Thoracic aorta (tissue), 2 donors: ENCODE results near the gene SNX25. TPM values are rescaled to one million over a fixed set of nuclear protein-coding genes. Genes with fewer than 3 reads are reported as not detected.

Experiments
- ATAC-seq: fragments of 150-250 bp; one replicate; pipeline ENCODE4 v1.8.0; 2017; ENCODE audit warnings: low read depth; ENCODE audit not compliant: insufficient number of reproducible peaks, low FRiP score
- DNase-seq: peaks from one replicate; pipeline ENCODE4 v3.0.0-alpha.2; 2020; ENCODE audit warnings: low spot score
- H3K27ac ChIP-seq, 2 donors: fragments of 200-600 bp; sonication (generic); 1 replicate in 1 of 2; 2 replicates in 1 of 2; pipeline ENCODE4 v1.5.1; 2016; ENCODE audit warnings: mild to moderate bottlenecking in 2 of 2, moderate library complexity in 2 of 2
- H3K27me3 ChIP-seq: fragments of 200-600 bp; sonication (generic); replicated peaks from 2 replicates; pipeline ENCODE4 v1.6.0; 2016; ENCODE audit warnings: mild to moderate bottlenecking; ENCODE audit not compliant: insufficient read depth
- H3K36me3 ChIP-seq: fragments of 200-600 bp; sonication (generic); one replicate; pipeline ENCODE4 v1.5.1; 2016
- H3K4me1 ChIP-seq, 2 donors: fragments of 200-600 bp; sonication (generic); 1 replicate in 1 of 2; 2 replicates in 1 of 2; pipeline versions ENCODE4 v1.5.1 to v1.6.0; 2016; ENCODE audit warnings: low read depth in 2 of 2, mild to moderate bottlenecking in 1 of 2; ENCODE audit not compliant: control insufficient read depth in 1 of 2
- H3K4me3 ChIP-seq: fragments of 200-600 bp; sonication (generic); 2 replicates; pipeline ENCODE4 v1.5.1; 2016; ENCODE audit warnings: mild to moderate bottlenecking
- H3K9me3 ChIP-seq: fragments of 200-600 bp; sonication (generic); 2 replicates; pipeline ENCODE4 v1.5.1; 2016
- total RNA-seq, 2 donors: library from RNA; depleted of rRNA; stranded (reverse); fragments of >200 nt; gene quantifications; one replicate each; pipeline versions ENCODE4 v1.1.0 to v1.2.3, GENCODE V29; 2016
- TF ChIP-seq, protein P1 (sequence below): fragments of 200-600 bp; sonication (generic); IDR thresholded peaks from one replicate; pipeline ENCODE4 v1.5.1; 2019; ENCODE audit warnings: antibody characterized with exemption

SNX25 gene
- total RNA-seq, 2 donors from 2014 or later, result 31.3 to 38.0 TPM

DNA sequence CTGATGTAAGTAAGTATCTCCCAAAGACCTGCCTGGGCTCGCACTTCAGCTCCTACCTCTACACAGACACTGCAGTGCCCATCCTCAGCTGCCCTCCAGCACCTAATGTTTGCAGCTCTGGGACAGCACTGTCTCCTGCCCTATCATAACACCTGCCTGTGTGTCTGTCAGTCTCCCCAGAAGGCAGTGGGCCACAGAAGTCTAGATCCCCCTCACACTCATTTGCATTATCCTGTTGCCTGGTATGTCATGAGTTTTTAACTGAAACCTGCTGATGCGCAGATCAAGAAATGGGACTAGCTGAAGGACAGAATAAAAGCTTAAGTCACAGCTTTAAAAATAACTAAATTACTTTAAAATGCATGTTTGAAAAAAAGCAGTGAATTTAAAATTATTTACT is 143.3 kb downstream of the SNX25 start:
- H3K27me3 ChIP-seq, result no peaks in the 10 kb centered on the region
- peaks cover 0 to 11% of the 10 kb centered on the region in 2 donors for H3K4me1 ChIP-seq
- H3K4me3 ChIP-seq, result no peak overlapping the region
- ATAC-seq (no peak), DNase-seq (no peak)
- TF ChIP-seq, protein P1, sequence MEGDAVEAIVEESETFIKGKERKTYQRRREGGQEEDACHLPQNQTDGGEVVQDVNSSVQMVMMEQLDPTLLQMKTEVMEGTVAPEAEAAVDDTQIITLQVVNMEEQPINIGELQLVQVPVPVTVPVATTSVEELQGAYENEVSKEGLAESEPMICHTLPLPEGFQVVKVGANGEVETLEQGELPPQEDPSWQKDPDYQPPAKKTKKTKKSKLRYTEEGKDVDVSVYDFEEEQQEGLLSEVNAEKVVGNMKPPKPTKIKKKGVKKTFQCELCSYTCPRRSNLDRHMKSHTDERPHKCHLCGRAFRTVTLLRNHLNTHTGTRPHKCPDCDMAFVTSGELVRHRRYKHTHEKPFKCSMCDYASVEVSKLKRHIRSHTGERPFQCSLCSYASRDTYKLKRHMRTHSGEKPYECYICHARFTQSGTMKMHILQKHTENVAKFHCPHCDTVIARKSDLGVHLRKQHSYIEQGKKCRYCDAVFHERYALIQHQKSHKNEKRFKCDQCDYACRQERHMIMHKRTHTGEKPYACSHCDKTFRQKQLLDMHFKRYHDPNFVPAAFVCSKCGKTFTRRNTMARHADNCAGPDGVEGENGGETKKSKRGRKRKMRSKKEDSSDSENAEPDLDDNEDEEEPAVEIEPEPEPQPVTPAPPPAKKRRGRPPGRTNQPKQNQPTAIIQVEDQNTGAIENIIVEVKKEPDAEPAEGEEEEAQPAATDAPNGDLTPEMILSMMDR, result no peak
- H3K36me3 ChIP-seq, result peaks cover 16% of the 10 kb centered on the region
- H3K9me3 ChIP-seq, result no peaks in the 10 kb centered on the region
- no peak overlapping the region for H3K27ac ChIP-seq

DNA sequence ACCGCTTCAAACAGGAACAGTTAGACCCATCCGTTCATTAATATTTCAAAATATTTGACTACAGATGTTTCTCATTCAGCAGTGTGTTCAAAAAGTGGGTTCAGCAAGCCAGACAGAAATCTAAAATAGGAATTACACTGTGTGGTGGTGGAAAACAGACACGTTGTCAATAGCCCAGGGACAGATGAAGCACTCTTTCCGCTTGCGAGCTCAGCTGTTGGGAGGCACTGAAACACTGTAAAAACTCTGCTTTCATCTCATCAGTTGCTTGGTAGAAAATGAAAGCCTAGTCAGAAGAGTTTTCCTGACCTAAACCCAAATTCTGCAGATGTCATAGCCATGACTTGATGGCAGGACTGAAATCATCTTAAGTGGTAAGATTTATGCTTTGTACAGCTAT is 147.8 kb downstream of the SNX25 start:
- ATAC-seq (no peak), DNase-seq (no peak)
- peak overlapping the region; percentile 90 to 93 for H3K27ac ChIP-seq
- no peaks in the 10 kb centered on the region for H3K27me3 ChIP-seq
- peaks cover 28 to 49% of the 10 kb centered on the region in 2 donors for H3K4me1 ChIP-seq
- H3K4me3 ChIP-seq, result no peak overlapping the region
- H3K36me3 ChIP-seq, result peaks cover 7% of the 10 kb centered on the region
- TF ChIP-seq, protein P1, result no peak
- no peaks in the 10 kb centered on the region for H3K9me3 ChIP-seq

DNA sequence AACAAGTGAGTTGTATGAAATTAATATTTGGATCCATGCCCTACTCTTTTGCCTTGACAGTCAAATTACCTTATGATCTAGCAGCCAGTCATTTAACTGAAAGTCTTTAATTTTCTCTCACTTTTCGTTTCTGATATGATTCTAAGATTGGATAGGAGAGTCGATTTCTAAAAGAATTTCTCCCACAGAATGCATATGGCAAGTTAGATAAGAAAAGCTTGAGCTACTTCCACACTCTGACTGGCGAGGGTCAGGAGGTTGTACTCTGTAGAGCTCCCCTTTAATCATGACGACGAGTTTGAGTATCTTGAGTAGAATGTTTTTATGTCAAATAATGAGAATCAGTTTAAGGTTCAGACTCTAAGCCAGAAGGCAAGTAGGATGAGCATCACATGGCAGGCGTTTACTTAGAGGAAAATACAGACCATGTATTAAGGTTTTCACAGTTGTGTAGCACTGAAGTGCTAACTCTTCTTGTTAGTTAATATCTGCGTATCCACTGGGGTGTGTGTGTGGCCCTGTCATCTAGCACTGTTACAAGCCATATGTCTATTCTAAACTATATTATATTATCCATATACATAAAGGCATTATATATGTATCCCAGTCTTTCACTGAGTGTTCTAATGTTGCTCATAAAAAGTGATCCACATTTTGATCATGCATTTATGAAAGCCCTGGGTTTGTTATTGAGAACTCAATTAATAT is 148.5 kb downstream of the SNX25 start:
- no peak for ATAC-seq
- H3K36me3 ChIP-seq, result peaks cover 5% of the 10 kb centered on the region

DNA sequence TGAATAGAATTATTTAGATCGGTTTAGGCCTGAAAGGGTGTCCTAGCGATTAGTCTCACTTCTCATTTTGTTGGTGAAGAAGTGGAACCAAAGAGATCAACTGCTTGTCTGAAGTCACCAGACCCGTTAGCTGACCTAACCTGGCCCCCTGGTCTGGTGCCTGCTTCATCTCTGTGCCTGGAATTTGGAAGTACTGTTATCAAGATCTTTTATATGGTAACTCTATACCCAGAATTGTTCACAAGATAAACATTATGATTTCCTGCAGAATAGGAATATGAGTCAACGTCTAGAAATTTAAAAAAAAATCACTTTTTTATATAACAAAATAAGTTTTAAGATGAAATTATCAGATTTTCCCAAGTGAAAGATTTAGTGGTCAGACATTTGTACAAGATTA is 149.1 kb downstream of the SNX25 start:
- peaks cover 36 to 62% of the 10 kb centered on the region in 2 donors for H3K4me1 ChIP-seq
- peaks cover 2% of the 10 kb centered on the region for H3K36me3 ChIP-seq
- DNase-seq (no peak), ATAC-seq (peak; percentile 76)
- H3K9me3 ChIP-seq, result no peaks in the 10 kb centered on the region
- H3K27ac ChIP-seq, result peak overlapping the region; percentile 90 to 93
- H3K4me3 ChIP-seq, result no peak overlapping the region
- TF ChIP-seq, protein P1, result no peak
- H3K27me3 ChIP-seq, result no peaks in the 10 kb centered on the region

More for the DNA sequence above, 148.5 kb downstream of the SNX25 start:
- TF ChIP-seq, protein P1, result no peak
- Histone ChIP-seq H3K9me3 (no peaks in the 10 kb centered on the region), H3K4me3 (no peak overlapping the region), H3K4me1 (peaks cover 33 to 56% of the 10 kb centered on the region in 2 donors), H3K27me3 (no peaks in the 10 kb centered on the region), H3K27ac (peak overlapping the region; percentile 90 to 93)
- DNase-seq, result no peak

DNA sequence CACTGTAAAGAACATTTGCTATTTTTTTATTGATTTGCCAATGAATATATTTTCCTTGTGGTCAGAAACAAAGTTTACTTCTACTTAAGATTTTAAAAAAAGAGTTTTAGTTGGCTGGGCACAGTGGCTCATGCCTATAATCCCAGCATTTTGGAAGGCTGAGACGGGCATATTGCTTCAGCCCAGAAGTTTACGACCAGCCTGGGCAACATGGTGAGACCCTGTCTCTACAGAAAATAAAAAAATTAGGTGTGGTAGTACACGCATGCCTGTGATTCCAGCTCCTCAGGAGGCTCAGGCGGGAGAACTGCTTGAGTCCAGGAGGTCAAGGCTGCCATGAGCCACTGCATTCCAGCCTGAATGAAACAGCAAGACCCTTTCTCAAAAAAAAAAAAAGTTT is 149.6 kb downstream of the SNX25 start:
- DNase-seq (no peak), ATAC-seq (no peak)
- no peaks in the 10 kb centered on the region for H3K27me3 ChIP-seq
- H3K27ac ChIP-seq, result peak overlapping the region; percentile 90 to 93
- H3K9me3 ChIP-seq, result no peaks in the 10 kb centered on the region
- H3K36me3 ChIP-seq, result no peaks in the 10 kb centered on the region
- H3K4me1 ChIP-seq, result peaks cover 40 to 65% of the 10 kb centered on the region in 2 donors
- TF ChIP-seq, protein P1, result no peak
- H3K4me3 ChIP-seq, result peak overlapping the region; percentile 6
